Airway epithelial cell (primary cell): ENCODE results near the gene MR1. TPM values are rescaled to one million over a fixed set of nuclear protein-coding genes. Genes with fewer than 3 reads are reported as not detected.

ENCODE experiments used
- total RNA-seq: library from RNA; depleted of rRNA; stranded (reverse); fragments of >200 nt; gene quantifications from 2 replicates; pipeline ENCODE4 v1.2.3, GENCODE V29; 2015

The MR1 gene
- total RNA-seq: 13.1 and 21.7 TPM in 2 replicates

DNA sequence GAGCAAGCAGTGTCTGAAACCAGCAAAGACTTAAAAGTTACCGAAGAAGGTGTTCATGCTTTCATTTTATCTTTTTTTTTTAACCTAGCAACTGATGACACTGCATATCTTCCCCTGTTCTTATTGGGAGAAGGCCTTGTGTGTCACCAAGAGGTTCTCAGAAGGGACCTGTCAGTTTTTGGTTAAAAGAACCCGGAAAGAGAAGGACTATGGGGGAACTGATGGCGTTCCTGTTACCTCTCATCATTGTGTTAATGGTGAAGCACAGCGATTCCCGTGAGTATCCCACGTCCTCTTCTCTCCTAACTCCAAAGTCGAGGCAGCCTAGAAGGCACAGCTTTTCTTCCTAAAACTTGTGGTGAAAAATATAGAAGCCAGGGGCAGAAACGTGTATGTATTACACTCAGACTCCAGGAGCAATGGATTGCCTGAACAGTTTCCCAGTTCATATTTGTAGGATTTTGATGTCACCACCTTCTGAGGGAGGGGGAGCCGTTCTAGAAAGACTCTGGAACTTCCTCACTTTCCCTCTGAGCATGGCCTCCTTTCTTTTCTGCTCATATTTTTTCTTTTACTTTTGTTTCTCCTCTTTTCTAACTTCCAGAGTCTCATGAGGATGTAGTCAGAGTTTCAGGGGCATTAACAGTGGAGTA lies at the start of gene MR1:
Gene MR1, plus strand, starts transcription at position 185 of the 653 bp plus-strand sequence. Its CDS starts 25 bp downstream, at position 210.

DNA sequence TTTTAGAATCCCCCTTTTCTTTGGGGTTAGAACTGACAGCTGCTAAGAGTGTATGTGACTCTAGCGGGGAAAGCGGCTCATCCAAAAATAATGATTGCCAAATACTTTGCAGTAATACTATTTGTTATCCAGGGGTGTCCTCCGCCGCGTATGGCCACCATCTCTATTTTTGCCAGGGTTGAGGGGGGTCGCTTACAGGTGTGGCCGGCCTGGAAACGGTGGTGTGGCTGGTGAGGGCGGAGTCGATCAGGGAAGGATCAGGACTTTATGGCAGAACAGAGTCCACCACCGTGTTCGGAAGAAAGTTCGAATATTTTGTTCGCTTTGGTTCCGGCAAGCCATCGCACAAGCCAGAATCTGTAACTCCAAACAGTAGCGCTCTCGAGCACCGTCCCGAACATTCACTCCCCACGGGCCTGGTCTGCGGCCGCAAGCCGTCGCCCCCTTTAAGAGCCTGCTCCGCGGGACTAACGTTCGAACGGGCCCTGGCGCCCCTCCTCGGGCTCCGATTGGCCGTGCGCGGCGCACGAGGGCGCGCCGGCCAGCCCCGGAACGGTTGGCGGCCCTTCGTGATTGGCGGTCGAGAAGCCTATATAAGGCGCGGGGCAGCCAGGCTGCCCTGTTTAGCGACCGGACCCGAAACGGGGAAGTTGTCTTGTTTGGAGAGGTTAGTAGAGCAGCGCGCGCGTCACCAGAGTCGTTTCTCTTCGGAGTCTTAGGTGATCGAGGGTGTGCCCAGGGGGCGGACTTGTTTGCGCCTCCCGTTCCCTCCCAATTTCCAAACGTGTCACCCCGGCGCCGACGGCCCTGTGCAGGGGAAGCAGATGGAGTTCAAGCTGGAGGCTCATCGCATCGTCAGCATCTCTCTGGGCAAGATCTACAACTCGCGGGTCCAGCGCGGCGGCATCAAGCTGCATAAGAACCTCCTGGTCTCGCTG lies 54.6 kb downstream of the MR1 start, which contains the start of gene IER5:
Gene IER5, plus strand, starts transcription at position 622 of the 938 bp plus-strand sequence. Its CDS starts 203 bp downstream, at position 825.

Other genes starting within 250 kb of the MR1 start
- gene KIAA1614, start 121.1 kb upstream of the MR1 start, total RNA-seq: 0.21 and 0.28 TPM in 2 replicates
- gene STX6, start 11.1 kb upstream of the MR1 start, total RNA-seq: 37.7 and 39.8 TPM in 2 replicates
- gene IER5, start 54.7 kb downstream of the MR1 start, total RNA-seq: 64.7 and 77.9 TPM in 2 replicates